ENCODE results near the gene PBX3.

The PBX3 gene

GRCh38 chr9:125747053-125747764 is at the start of gene PBX3:
TSS of gene PBX3 (plus strand) at chr9:125747373.
- FAIRE-seq (no peak), DNase-seq (ENCODE audit: low spot score) (peak; percentile 57)

GRCh38 chr9:125699870-125700269 is 47.3 kb upstream of the PBX3 start:
- FAIRE-seq: no peak
- no peak for DNase-seq (ENCODE audit: low spot score)

GRCh38 chr9:125700791-125701190 is 46.4 kb upstream of the PBX3 start:
- FAIRE-seq (no peak), DNase-seq (ENCODE audit: low spot score) (peak; percentile 57)

- DNase-seq (ENCODE audit: low spot score) (peak; percentile 89), FAIRE-seq (peak; percentile 94)
Measured at GRCh38 chr9:125701351-125701750, 45.8 kb upstream of the PBX3 start.

GRCh38 chr9:125703662-125704061 is 43.5 kb upstream of the PBX3 start:
- no peak for FAIRE-seq

GRCh38 chr9:125705893-125706292 is 41.3 kb upstream of the PBX3 start:
- FAIRE-seq: no peak
- no peak for DNase-seq (ENCODE audit: low spot score)

More at GRCh38 chr9:125703662-125704061, 43.5 kb upstream of the PBX3 start:
- DNase-seq (ENCODE audit: low spot score): no peak

GRCh38 chr9:125706651-125707471 is 40.3 kb upstream of the PBX3 start, which contains the start of gene MAPKAP1:
TSS of gene MAPKAP1 (minus strand) at chr9:125707208. CDS start at chr9:125672574, 34,634 bp downstream.
- peak; percentile 92 for DNase-seq (ENCODE audit: low spot score)
- FAIRE-seq: no peak

- DNase-seq (ENCODE audit: low spot score) (no peak), FAIRE-seq (no peak)
Measured at GRCh38 chr9:125707472-125707804, 39.7 kb upstream of the PBX3 start.

- FAIRE-seq (no peak), DNase-seq (ENCODE audit: low spot score) (no peak)
Measured at GRCh38 chr9:125726456-125727132, 20.6 kb upstream of the PBX3 start.

GRCh38 chr9:125730168-125730567 is 17.0 kb upstream of the PBX3 start:
- FAIRE-seq (no peak), DNase-seq (ENCODE audit: low spot score) (no peak)

GRCh38 chr9:125732562-125732961 is 14.6 kb upstream of the PBX3 start:
- no peak for FAIRE-seq
- DNase-seq (ENCODE audit: low spot score): no peak

- no peak for FAIRE-seq
- no peak for DNase-seq (ENCODE audit: low spot score)
Measured at GRCh38 chr9:125739436-125739835, 7.7 kb upstream of the PBX3 start.

- no peak for DNase-seq (ENCODE audit: low spot score)
- no peak for FAIRE-seq
Measured at GRCh38 chr9:125742657-125743056, 4.5 kb upstream of the PBX3 start.

GRCh38 chr9:125743682-125744428 is 3.3 kb upstream of the PBX3 start:
- peak; percentile 91 for FAIRE-seq
- peak; percentile 86 for DNase-seq (ENCODE audit: low spot score)

- FAIRE-seq: peak; percentile 93
- DNase-seq (ENCODE audit: low spot score): peak; percentile 85
Measured at GRCh38 chr9:125744616-125745015, 2.6 kb upstream of the PBX3 start.

GRCh38 chr9:125745018-125745417 is 2.2 kb upstream of the PBX3 start:
- FAIRE-seq (no peak), DNase-seq (ENCODE audit: low spot score) (no peak)

- DNase-seq (ENCODE audit: low spot score) (no peak), FAIRE-seq (no peak)
Measured at GRCh38 chr9:125745682-125746016, 1.5 kb upstream of the PBX3 start.

GRCh38 chr9:125746017-125746773 is 978 bp upstream of the PBX3 start:
- peak; percentile 98 for DNase-seq (ENCODE audit: low spot score)
- FAIRE-seq: peak; percentile 83

- FAIRE-seq (no peak), DNase-seq (ENCODE audit: low spot score) (no peak)
Measured at GRCh38 chr9:125746774-125747052, 460 bp upstream of the PBX3 start.

GRCh38 chr9:125747765-125748445 is 732 bp downstream of the PBX3 start:
- FAIRE-seq (no peak), DNase-seq (ENCODE audit: low spot score) (no peak)
